ENCODE data around the gene NEDD9. TPM values are rescaled to one million over a fixed set of nuclear protein-coding genes. Genes with fewer than 3 reads are reported as not detected.

Gene NEDD9
- polyA plus RNA-seq, 3 donors, result 18.2 to 35.9 (median 33.0) TPM

GRCh38 chr6:11214084-11214833 is 18.2 kb downstream of the NEDD9 start:
- Mint-ChIP-seq H3K4me3 (no peak overlapping the region), H3K4me1 (peaks cover 51% of the 10 kb centered on the region), H3K27ac (peak overlapping the region in 4 of 7 donors; percentile 2 to 88 (median 46)), H3K9me3 (peaks cover 0 to 2% (median 0%) of the 10 kb centered on the region in 7 donors), H3K36me3 (peaks cover 75 to 88% of the 10 kb centered on the region in 2 donors), H3K27me3 (ENCODE audit: low read depth in 3 of 3) (peaks cover 0 to 3% (median 0%) of the 10 kb centered on the region in 3 donors)
- DNase-seq, result no peak
- no peak for TF ChIP-seq CTCF (IDR thresholded peaks at IDR 0.05)
- WGBS (ENCODE audit: insufficient coverage), result 99% methylated on average over 14 of the region's 16 CpGs
- Histone ChIP-seq H3K79me2 (ENCODE audit: insufficient read depth, low read length) (no peaks in the 10 kb centered on the region), H4K20me1 (ENCODE audit: insufficient read depth, low read length) (peaks cover 3% of the 10 kb centered on the region), H3K27ac (ENCODE audit: low read depth in 1 of 2, low read length in 2 of 2) (no peak overlapping the region), H3K4me3 (replicated peaks in 1 of 3; ENCODE audit: low read depth in 2 of 3, low read length in 3 of 3) (no peak overlapping the region), H3K9me3 (replicated peaks in 1 of 2; ENCODE audit: control insufficient read depth in 1 of 2, insufficient read depth in 1 of 2, low read length in 2 of 2) (no peaks in the 10 kb centered on the region), H3K9ac (ENCODE audit: insufficient read depth, low read length, poor library complexity, severe bottlenecking) (no peak overlapping the region), H3K27me3 (ENCODE audit: control insufficient read depth in 2 of 2, insufficient read depth in 2 of 2, low read length in 2 of 2) (no peaks in the 10 kb centered on the region), H3K36me3 (replicated peaks in 1 of 2; ENCODE audit: control insufficient read depth in 1 of 2, insufficient read depth in 2 of 2, low read length in 2 of 2) (peaks cover 2 to 34% of the 10 kb centered on the region in 2 donors), H2AFZ (ENCODE audit: insufficient read depth, low read depth, low read length, poor library complexity, severe bottlenecking) (no peak overlapping the region), H3K4me1 (ENCODE audit: control insufficient read depth in 1 of 2, insufficient read depth in 2 of 2, low read length in 2 of 2) (peaks cover 49 to 54% of the 10 kb centered on the region in 2 donors), H3K4me2 (replicated peaks; ENCODE audit: extremely low read depth, low read length, poor library complexity, severe bottlenecking) (no peak overlapping the region)
- intact Hi-C loops (cut with micrococcal nuclease), result no loop called here

DNA sequence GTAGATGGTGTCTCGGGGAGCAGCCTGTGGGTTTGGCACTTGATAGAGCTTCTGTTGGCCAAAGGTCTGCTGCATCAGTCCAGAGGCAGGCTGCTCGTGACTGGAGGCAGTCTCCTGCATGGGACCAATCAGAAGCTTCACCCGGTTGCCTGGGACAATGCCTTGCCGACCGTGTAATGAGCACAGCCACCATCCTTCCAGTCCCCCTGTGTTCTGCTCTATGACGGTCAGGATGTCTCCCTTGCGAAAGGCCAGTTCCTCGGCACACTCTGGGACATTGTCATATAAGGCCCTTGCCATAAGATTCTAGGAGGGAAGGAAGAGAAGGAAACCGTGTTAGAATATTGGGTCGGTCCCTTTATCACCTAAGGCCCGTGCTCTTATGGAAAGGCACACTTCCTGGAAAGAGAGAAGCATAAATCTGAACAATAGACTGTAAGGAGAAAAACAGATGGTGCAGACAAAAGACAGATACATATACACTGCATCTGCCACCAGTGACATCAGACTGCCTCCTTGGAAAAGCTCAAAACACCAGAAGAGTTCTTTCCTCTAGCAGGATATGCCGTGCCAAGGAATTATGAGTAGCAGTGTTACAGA is 18.9 kb downstream of the NEDD9 start:
- 89% methylated on average over 7 of the region's 12 CpGs for WGBS (ENCODE audit: insufficient coverage)
- peaks cover 44% of the 10 kb centered on the region for H3K4me1 Mint-ChIP-seq

More for the DNA sequence above, 18.9 kb downstream of the NEDD9 start:
- no peak overlapping the region for H2AFZ ChIP-seq (ENCODE audit: insufficient read depth, low read depth, low read length, poor library complexity, severe bottlenecking)
- intact Hi-C loops (cut with micrococcal nuclease), result no loop called here
- Mint-ChIP-seq H3K27me3 (ENCODE audit: low read depth in 3 of 3) (peaks cover 0 to 3% (median 0%) of the 10 kb centered on the region in 3 donors), H3K4me3 (no peak overlapping the region), H3K36me3 (peaks cover 75 to 85% of the 10 kb centered on the region in 2 donors), H3K27ac (peak overlapping the region; percentile 74 to 95 (median 92)), H3K9me3 (peaks cover 0 to 2% (median 0%) of the 10 kb centered on the region in 7 donors)
- no peak for DNase-seq
- no peaks in the 10 kb centered on the region for H3K9me3 ChIP-seq (replicated peaks in 1 of 2; ENCODE audit: control insufficient read depth in 1 of 2, insufficient read depth in 1 of 2, low read length in 2 of 2)
- peak overlapping the region; percentile 22 to 77 for H3K27ac ChIP-seq (ENCODE audit: low read depth in 1 of 2, low read length in 2 of 2)
- peaks cover 42 to 47% of the 10 kb centered on the region in 2 donors for H3K4me1 ChIP-seq (ENCODE audit: control insufficient read depth in 1 of 2, insufficient read depth in 2 of 2, low read length in 2 of 2)
- H3K4me2 ChIP-seq (replicated peaks; ENCODE audit: extremely low read depth, low read length, poor library complexity, severe bottlenecking), result no peak overlapping the region
- H3K79me2 ChIP-seq (ENCODE audit: insufficient read depth, low read length), result no peaks in the 10 kb centered on the region
- peaks cover 4 to 39% of the 10 kb centered on the region in 2 donors for H3K36me3 ChIP-seq (replicated peaks in 1 of 2; ENCODE audit: control insufficient read depth in 1 of 2, insufficient read depth in 2 of 2, low read length in 2 of 2)
- H3K4me3 ChIP-seq (replicated peaks in 1 of 3; ENCODE audit: low read depth in 2 of 3, low read length in 3 of 3), result no peak overlapping the region
- no peaks in the 10 kb centered on the region for H4K20me1 ChIP-seq (ENCODE audit: insufficient read depth, low read length)
- no peak for TF ChIP-seq CTCF (IDR thresholded peaks at IDR 0.05)
- H3K9ac ChIP-seq (ENCODE audit: insufficient read depth, low read length, poor library complexity, severe bottlenecking), result no peak overlapping the region
- no peaks in the 10 kb centered on the region for H3K27me3 ChIP-seq (ENCODE audit: control insufficient read depth in 2 of 2, insufficient read depth in 2 of 2, low read length in 2 of 2)

All from CD14-positive monocyte (primary cell).